ENCODE measurements around the gene GABPA.
"Not testable (repeated sequence)": the region's sequence is repeated elsewhere in the genome, so short reads cannot be mapped to it uniquely, and the experiment has no call there.

The GABPA gene

GRCh38 chr21:25734904-25735645 is at the start of gene GABPA, which contains the start of gene ATP5PF:
GABPA (plus strand) TSS chr21:25734972; CDS start chr21:25741599, 6,627 bp downstream.
ATP5PF (minus strand) TSS chr21:25734904; CDS start chr21:25729794, 5,110 bp downstream.
- Histone ChIP-seq H3K9me3 (ENCODE audit: control insufficient read depth, insufficient read depth, low read length) (no peaks in the 10 kb centered on the region), H3K36me3 (ENCODE audit: insufficient read depth, low read length) (0 out of 2 replicates have a peak, but pooled peaks cover under 1% of the 10 kb centered on the region), H3K4me1 (ENCODE audit: insufficient read depth, low read length) (0 out of 2 replicates have a peak, but pooled peaks cover 3% of the 10 kb centered on the region), H3K9ac (ENCODE audit: low read depth, low read length) (peak within 1 kb of the TSS; percentile 96)

GRCh38 chr21:25687787-25688186 is 47.0 kb upstream of the GABPA start:
- no peaks in the 10 kb centered on the region for H3K36me3 ChIP-seq (ENCODE audit: insufficient read depth, low read length)
- no peaks in the 10 kb centered on the region for H3K9me3 ChIP-seq (ENCODE audit: control insufficient read depth, insufficient read depth, low read length)
- no peak overlapping the region for H3K9ac ChIP-seq (ENCODE audit: low read depth, low read length)
- H3K4me1 ChIP-seq (ENCODE audit: insufficient read depth, low read length): no peaks in the 10 kb centered on the region

- Histone ChIP-seq H3K9ac (ENCODE audit: low read depth, low read length) (no peak overlapping the region), H3K9me3 (ENCODE audit: control insufficient read depth, insufficient read depth, low read length) (no peaks in the 10 kb centered on the region), H3K36me3 (ENCODE audit: insufficient read depth, low read length) (no peaks in the 10 kb centered on the region), H3K4me1 (ENCODE audit: insufficient read depth, low read length) (no peaks in the 10 kb centered on the region)
These were observed 46.3 kb upstream of the GABPA start for GRCh38 chr21:25688275-25689155.

- Histone ChIP-seq H3K36me3 (ENCODE audit: insufficient read depth, low read length) (no peaks in the 10 kb centered on the region), H3K9ac (ENCODE audit: low read depth, low read length) (no peak overlapping the region), H3K4me1 (ENCODE audit: insufficient read depth, low read length) (no peaks in the 10 kb centered on the region), H3K9me3 (ENCODE audit: control insufficient read depth, insufficient read depth, low read length) (no peaks in the 10 kb centered on the region)
These were observed 45.5 kb upstream of the GABPA start for GRCh38 chr21:25689226-25689625.

GRCh38 chr21:25691976-25692375 is 42.8 kb upstream of the GABPA start:
- Histone ChIP-seq H3K36me3 (ENCODE audit: insufficient read depth, low read length) (no peaks in the 10 kb centered on the region), H3K4me1 (ENCODE audit: insufficient read depth, low read length) (no peaks in the 10 kb centered on the region), H3K9ac (ENCODE audit: low read depth, low read length) (no peak overlapping the region), H3K9me3 (ENCODE audit: control insufficient read depth, insufficient read depth, low read length) (peaks cover 8% of the 10 kb centered on the region; the same call in 1 of the 2 replicates)

GRCh38 chr21:25695461-25695860 is 39.3 kb upstream of the GABPA start:
- H3K4me1 ChIP-seq (ENCODE audit: insufficient read depth, low read length); H3K36me3 ChIP-seq (ENCODE audit: insufficient read depth, low read length); H3K9ac ChIP-seq (ENCODE audit: low read depth, low read length): not testable (repeated sequence)
- peaks cover 11% of the 10 kb centered on the region; the same call in 1 of the 2 replicates for H3K9me3 ChIP-seq (ENCODE audit: control insufficient read depth, insufficient read depth, low read length)

GRCh38 chr21:25700741-25701140 is 34.0 kb upstream of the GABPA start:
- no peaks in the 10 kb centered on the region for H3K4me1 ChIP-seq (ENCODE audit: insufficient read depth, low read length)
- no peak overlapping the region for H3K9ac ChIP-seq (ENCODE audit: low read depth, low read length)
- peaks cover 11% of the 10 kb centered on the region; the same call in 1 of the 2 replicates for H3K9me3 ChIP-seq (ENCODE audit: control insufficient read depth, insufficient read depth, low read length)
- no peaks in the 10 kb centered on the region for H3K36me3 ChIP-seq (ENCODE audit: insufficient read depth, low read length)

- Histone ChIP-seq H3K36me3 (ENCODE audit: insufficient read depth, low read length) (no peaks in the 10 kb centered on the region), H3K4me1 (ENCODE audit: insufficient read depth, low read length) (no peaks in the 10 kb centered on the region), H3K9ac (ENCODE audit: low read depth, low read length) (no peak overlapping the region), H3K9me3 (ENCODE audit: control insufficient read depth, insufficient read depth, low read length) (peaks cover 8% of the 10 kb centered on the region; the same call in 1 of the 2 replicates)
These were observed 33.2 kb upstream of the GABPA start for GRCh38 chr21:25701529-25701928.

GRCh38 chr21:25708467-25709065 is 26.2 kb upstream of the GABPA start:
- no peaks in the 10 kb centered on the region for H3K36me3 ChIP-seq (ENCODE audit: insufficient read depth, low read length)
- no peak overlapping the region for H3K9ac ChIP-seq (ENCODE audit: low read depth, low read length)
- no peaks in the 10 kb centered on the region for H3K9me3 ChIP-seq (ENCODE audit: control insufficient read depth, insufficient read depth, low read length)
- no peaks in the 10 kb centered on the region; the same call in 1 of the 2 replicates for H3K4me1 ChIP-seq (ENCODE audit: insufficient read depth, low read length)

GRCh38 chr21:25709684-25710265 is 25.0 kb upstream of the GABPA start:
- H3K4me1 ChIP-seq (ENCODE audit: insufficient read depth, low read length): no peaks in the 10 kb centered on the region; the same call in 1 of the 2 replicates
- H3K9me3 ChIP-seq (ENCODE audit: control insufficient read depth, insufficient read depth, low read length): no peaks in the 10 kb centered on the region
- H3K36me3 ChIP-seq (ENCODE audit: insufficient read depth, low read length): no peaks in the 10 kb centered on the region
- no peak overlapping the region for H3K9ac ChIP-seq (ENCODE audit: low read depth, low read length)

- Histone ChIP-seq H3K4me1 (ENCODE audit: insufficient read depth, low read length) (no peaks in the 10 kb centered on the region; the same call in 1 of the 2 replicates), H3K9ac (ENCODE audit: low read depth, low read length) (no peak overlapping the region), H3K9me3 (ENCODE audit: control insufficient read depth, insufficient read depth, low read length) (no peaks in the 10 kb centered on the region), H3K36me3 (ENCODE audit: insufficient read depth, low read length) (no peaks in the 10 kb centered on the region)
These were observed 24.2 kb upstream of the GABPA start for GRCh38 chr21:25710550-25710949.

GRCh38 chr21:25714066-25714465 is 20.7 kb upstream of the GABPA start:
- H3K9me3 ChIP-seq (ENCODE audit: control insufficient read depth, insufficient read depth, low read length); H3K9ac ChIP-seq (ENCODE audit: low read depth, low read length); H3K36me3 ChIP-seq (ENCODE audit: insufficient read depth, low read length): not testable (repeated sequence)
- peaks cover 17% of the 10 kb centered on the region for H3K4me1 ChIP-seq (ENCODE audit: insufficient read depth, low read length)

- peaks cover 17% of the 10 kb centered on the region for H3K4me1 ChIP-seq (ENCODE audit: insufficient read depth, low read length)
- H3K9ac ChIP-seq (ENCODE audit: low read depth, low read length): no peak overlapping the region
- H3K36me3 ChIP-seq (ENCODE audit: insufficient read depth, low read length): no peaks in the 10 kb centered on the region
- H3K9me3 ChIP-seq (ENCODE audit: control insufficient read depth, insufficient read depth, low read length): no peaks in the 10 kb centered on the region
These were observed 17.2 kb upstream of the GABPA start for GRCh38 chr21:25717491-25718147.

Data from ES-I3 (cell line).